WTC11 (cell line): Measurements from ENCODE around the gene ADAM17. TPM values are rescaled to one million over a fixed set of nuclear protein-coding genes. Genes with fewer than 3 reads are reported as not detected.
"Not testable (repeated sequence)": the region's sequence is repeated elsewhere in the genome, so short reads cannot be mapped to it uniquely, and the experiment has no call there.

ENCODE experiments used
- ATAC-seq: fragments of 200-7000 bp; cut with Tn5 transposase; 2 replicates; pipeline ENCODE4 v1.10.0; 2021; ENCODE audit warnings: mild to moderate bottlenecking, moderate library complexity
- CTCF ChIA-PET: fragments of 300-600 bp; sonication (Branson Sonifier 250); formaldehyde crosslinking; loops from one replicate; lab custom pipeline; 2021; ENCODE audit warnings: antibody characterized with exemption; lab: Charles Lee
- POLR2A ChIA-PET: fragments of 350-600 bp; sonication (Branson Sonifier 250); formaldehyde crosslinking; loops from one replicate; lab custom pipeline; 2021; ENCODE audit warnings: antibody characterized with exemption; lab: Charles Lee
- DNase-seq: peaks from one replicate; pipeline ENCODE4 v3.0.0; 2021; ENCODE audit warnings: low spot score
- H3K27ac Mint-ChIP-seq: 2 replicates; pipeline ENCODE4 v1.8.0; 2021; ENCODE audit warnings: mixed read lengths
- H3K27me3 Mint-ChIP-seq: 2 replicates; pipeline ENCODE4 v1.8.0; 2021; ENCODE audit warnings: low read depth, mild to moderate bottlenecking, moderate library complexity, mixed read lengths
- H3K36me3 Mint-ChIP-seq: 2 replicates; pipeline ENCODE4 v1.8.0; 2021; ENCODE audit warnings: mixed read lengths
- H3K4me1 Mint-ChIP-seq: 2 replicates; pipeline ENCODE4 v1.8.0; 2022; ENCODE audit warnings: mixed read lengths
- H3K4me3 Mint-ChIP-seq: 2 replicates; pipeline ENCODE4 v1.8.0; 2021; ENCODE audit warnings: mild to moderate bottlenecking, moderate library complexity, mixed read lengths
- H3K9me3 Mint-ChIP-seq: 2 replicates; pipeline ENCODE4 v1.8.0; 2021; ENCODE audit warnings: mixed read lengths
- AFF4 ChIP-seq: sonication (generic); formaldehyde crosslinking; IDR thresholded peaks from 2 replicates; pipeline ENCODE4 v1.8.1; 2023; ENCODE audit warnings: mild to moderate bottlenecking, missing genetic modification reagents, borderline replicate concordance
- AR ChIP-seq: fragments of 250-450 bp; sonication (Bioruptor Pico); IDR thresholded peaks from 2 replicates; pipeline ENCODE4 v1.9.0; 2021; ENCODE audit warnings: mild to moderate bottlenecking
- CREB1 ChIP-seq: sonication (generic); formaldehyde crosslinking; IDR thresholded peaks from 2 replicates; pipeline ENCODE4 v1.8.0; 2023; ENCODE audit warnings: mild to moderate bottlenecking, missing genetic modification reagents
- ELF4 ChIP-seq: sonication (generic); formaldehyde crosslinking; IDR thresholded peaks from 2 replicates; pipeline ENCODE4 v1.8.1; 2022; ENCODE audit warnings: low read depth, mild to moderate bottlenecking, moderate library complexity, missing genetic modification reagents
- ETV6 ChIP-seq: sonication (generic); formaldehyde crosslinking; IDR thresholded peaks from 2 replicates; pipeline ENCODE4 v1.8.1; 2022; ENCODE audit warnings: mild to moderate bottlenecking, missing genetic modification reagents
- GABPB1 ChIP-seq: sonication (generic); formaldehyde crosslinking; IDR thresholded peaks from 2 replicates; pipeline ENCODE4 v1.8.1; 2023; ENCODE audit warnings: mild to moderate bottlenecking, missing genetic modification reagents
- HMGA2 ChIP-seq: fragments of 250-450 bp; sonication (Bioruptor Pico); IDR thresholded peaks from 2 replicates; pipeline ENCODE4 v1.4.0; 2021; ENCODE audit warnings: mild to moderate bottlenecking, moderate library complexity
- KAT7 ChIP-seq: sonication (generic); formaldehyde crosslinking; IDR thresholded peaks from 2 replicates; pipeline ENCODE4 v1.8.1; 2023; ENCODE audit warnings: missing genetic modification reagents, mild to moderate bottlenecking, borderline replicate concordance
- NR1H2 ChIP-seq: sonication (generic); formaldehyde crosslinking; IDR thresholded peaks from 2 replicates; pipeline ENCODE4 v1.9.0; 2021; ENCODE audit warnings: mild to moderate bottlenecking, moderate library complexity, missing genetic modification reagents
- PRDM15 ChIP-seq: sonication (generic); formaldehyde crosslinking; IDR thresholded peaks from 2 replicates; pipeline ENCODE4 v1.8.0; 2022; ENCODE audit warnings: missing genetic modification reagents
- RELA ChIP-seq: sonication (generic); formaldehyde crosslinking; IDR thresholded peaks from 2 replicates; pipeline ENCODE4 v1.8.1; 2022; ENCODE audit warnings: missing genetic modification reagents, mild to moderate bottlenecking, borderline replicate concordance
- TCF7 ChIP-seq: sonication (generic); formaldehyde crosslinking; IDR thresholded peaks from 2 replicates; pipeline ENCODE4 v1.8.0; 2022; ENCODE audit warnings: mild to moderate bottlenecking, low read depth, missing genetic modification reagents, moderate library complexity
- USF1 ChIP-seq: sonication (generic); formaldehyde crosslinking; IDR thresholded peaks from 2 replicates; pipeline ENCODE4 v1.8.0; 2022; ENCODE audit warnings: mild to moderate bottlenecking, missing genetic modification reagents
- ZNF121 ChIP-seq: sonication (generic); formaldehyde crosslinking; IDR thresholded peaks from 2 replicates; pipeline ENCODE4 v1.8.0; 2023; ENCODE audit warnings: missing genetic modification reagents
- ZNF138 ChIP-seq: sonication (generic); formaldehyde crosslinking; conservative IDR thresholded peaks from 2 replicates; pipeline ENCODE4 v1.8.1; 2022; ENCODE audit warnings: mild to moderate bottlenecking, moderate library complexity, missing genetic modification reagents
- ZNF425 ChIP-seq: fragments of 250-450 bp; sonication (Bioruptor Pico); conservative IDR thresholded peaks from 2 replicates; pipeline ENCODE4 v1.9.0; 2021; ENCODE audit warnings: mild to moderate bottlenecking
- total RNA-seq: library from RNA; stranded (reverse); gene quantifications from 3 replicates; pipeline ENCODE4 v1.2.3, GENCODE V29; 2021

ADAM17 gene
- total RNA-seq, 1 experiment from 2014 or later, result 25.9 TPM

GRCh38 chr2:9586465-9586864 is 30.8 kb upstream of the ADAM17 start:
- no peak for DNase-seq
- POLR2A ChIA-PET, result no interaction called here
- CTCF ChIA-PET, result no interaction called here

GRCh38 chr2:9585486-9585885 is 29.9 kb upstream of the ADAM17 start:
- CTCF ChIA-PET, result no interaction called here
- no peak for DNase-seq

More at GRCh38 chr2:9586465-9586864, 30.8 kb upstream of the ADAM17 start:
- H3K4me3 Mint-ChIP-seq, result no peak overlapping the region
- no peaks in the 10 kb centered on the region for H3K27me3 Mint-ChIP-seq
- H3K27ac Mint-ChIP-seq, result no peak overlapping the region
- ATAC-seq, result no peak
- no peaks in the 10 kb centered on the region for H3K9me3 Mint-ChIP-seq
- H3K4me1 Mint-ChIP-seq, result no peaks in the 10 kb centered on the region
- TF ChIP-seq ETV6, result no peak
- no peak for TF ChIP-seq RELA (CRISPR knock-in tag)
- no peak for TF ChIP-seq TCF7 (CRISPR knock-in tag)
- TF ChIP-seq KAT7 (CRISPR knock-in tag), result no peak
- no peak for TF ChIP-seq ZNF425 (CRISPR knock-in tag)
- TF ChIP-seq ELF4 (CRISPR knock-in tag), result no peak
- no peak for TF ChIP-seq NR1H2
- no peak for TF ChIP-seq ZNF138
- no peak for TF ChIP-seq USF1 (CRISPR knock-in tag)
- H3K36me3 Mint-ChIP-seq, result peaks cover 51% of the 10 kb centered on the region

GRCh38 chr2:9584902-9585301 is 29.3 kb upstream of the ADAM17 start:
- H3K27me3 Mint-ChIP-seq, POLR2A ChIA-PET, DNase-seq, CTCF ChIA-PET, H3K27ac Mint-ChIP-seq, H3K9me3 Mint-ChIP-seq, H3K4me1 Mint-ChIP-seq, H3K4me3 Mint-ChIP-seq, ATAC-seq: not testable (repeated sequence)
- peaks cover 42% of the 10 kb centered on the region for H3K36me3 Mint-ChIP-seq

More at GRCh38 chr2:9585486-9585885, 29.9 kb upstream of the ADAM17 start:
- no peak overlapping the region for H3K27ac Mint-ChIP-seq
- POLR2A ChIA-PET, result no interaction called here
- no peaks in the 10 kb centered on the region for H3K27me3 Mint-ChIP-seq
- ATAC-seq, result no peak
- no peaks in the 10 kb centered on the region for H3K9me3 Mint-ChIP-seq
- H3K4me1 Mint-ChIP-seq, result no peaks in the 10 kb centered on the region
- TF ChIP-seq CREB1 (CRISPR knock-in tag) (no peak), ZNF121 (CRISPR knock-in tag) (peak; percentile 68; the same call in 1 of the 2 replicates), GABPB1 (CRISPR knock-in tag) (no peak)
- H3K36me3 Mint-ChIP-seq, result peaks cover 42% of the 10 kb centered on the region
- H3K4me3 Mint-ChIP-seq, result no peak overlapping the region

- ChIA-PET POLR2A (no interaction called here), CTCF (no interaction called here)
- Mint-ChIP-seq H3K4me1 (no peaks in the 10 kb centered on the region), H3K27ac (no peak overlapping the region), H3K27me3 (no peaks in the 10 kb centered on the region), H3K4me3 (no peak overlapping the region), H3K9me3 (no peaks in the 10 kb centered on the region), H3K36me3 (peaks cover 36% of the 10 kb centered on the region)
- ATAC-seq, result no peak
- DNase-seq, result no peak
- TF ChIP-seq AR (CRISPR knock-in tag) (no peak), AFF4 (no peak), HMGA2 (CRISPR knock-in tag) (no peak), GABPB1 (CRISPR knock-in tag) (no peak), PRDM15 (CRISPR knock-in tag) (no peak), NR1H2 (no peak)
Observed at GRCh38 chr2:9582624-9583023, 27.0 kb upstream of the ADAM17 start.
